Stimulated activated naive CD8-positive, alpha-beta T cell treated with anti-CD3 and anti-CD28 coated beads, Interleukin-15, amount 100 ng/mL, for 72 hours (primary cell): ENCODE data around the gene UFSP2.
A peak's percentile ranks its signal among the peaks of the same experiment; 100 is the strongest.
"Not testable (repeated sequence)": the region's sequence is repeated elsewhere in the genome, so short reads cannot be mapped to it uniquely, and the experiment has no call there.

Experiments
- ATAC-seq: fragments of 150-1000 bp; cut with Tn5 transposase; 2 replicates; pipeline ENCODE4 v1.10.0; 2021; ENCODE audit warnings: mild to moderate bottlenecking, moderate library complexity
- DNase-seq, 2 donors: peaks; one replicate each; pipeline ENCODE4 v3.0.0; 2021 to 2022
- H3K27ac Mint-ChIP-seq, 2 donors: one replicate each; pipeline ENCODE4 v1.8.0; 2022; ENCODE audit warnings: mild to moderate bottlenecking in 2 of 2, mixed read lengths in 2 of 2, moderate library complexity in 2 of 2
- H3K27me3 Mint-ChIP-seq: one replicate; pipeline ENCODE4 v1.8.0; 2022; ENCODE audit warnings: mixed read lengths
- H3K4me1 Mint-ChIP-seq: one replicate; pipeline ENCODE4 v1.8.0; 2022; ENCODE audit warnings: mild to moderate bottlenecking, mixed read lengths
- H3K4me3 Mint-ChIP-seq, 2 donors: one replicate each; pipeline ENCODE4 v1.8.0; 2022; ENCODE audit warnings: mild to moderate bottlenecking in 2 of 2, mixed read lengths in 2 of 2, moderate library complexity in 1 of 2
- H3K9me3 Mint-ChIP-seq, 2 donors: one replicate each; pipeline ENCODE4 v1.8.0; 2022; ENCODE audit warnings: mixed read lengths in 2 of 2

UFSP2 gene

GRCh38 chr4:185380320-185380719, 45.4 kb downstream of the UFSP2 start:
- peaks cover 17% of the 10 kb centered on the region for H3K27me3 Mint-ChIP-seq

DNA sequence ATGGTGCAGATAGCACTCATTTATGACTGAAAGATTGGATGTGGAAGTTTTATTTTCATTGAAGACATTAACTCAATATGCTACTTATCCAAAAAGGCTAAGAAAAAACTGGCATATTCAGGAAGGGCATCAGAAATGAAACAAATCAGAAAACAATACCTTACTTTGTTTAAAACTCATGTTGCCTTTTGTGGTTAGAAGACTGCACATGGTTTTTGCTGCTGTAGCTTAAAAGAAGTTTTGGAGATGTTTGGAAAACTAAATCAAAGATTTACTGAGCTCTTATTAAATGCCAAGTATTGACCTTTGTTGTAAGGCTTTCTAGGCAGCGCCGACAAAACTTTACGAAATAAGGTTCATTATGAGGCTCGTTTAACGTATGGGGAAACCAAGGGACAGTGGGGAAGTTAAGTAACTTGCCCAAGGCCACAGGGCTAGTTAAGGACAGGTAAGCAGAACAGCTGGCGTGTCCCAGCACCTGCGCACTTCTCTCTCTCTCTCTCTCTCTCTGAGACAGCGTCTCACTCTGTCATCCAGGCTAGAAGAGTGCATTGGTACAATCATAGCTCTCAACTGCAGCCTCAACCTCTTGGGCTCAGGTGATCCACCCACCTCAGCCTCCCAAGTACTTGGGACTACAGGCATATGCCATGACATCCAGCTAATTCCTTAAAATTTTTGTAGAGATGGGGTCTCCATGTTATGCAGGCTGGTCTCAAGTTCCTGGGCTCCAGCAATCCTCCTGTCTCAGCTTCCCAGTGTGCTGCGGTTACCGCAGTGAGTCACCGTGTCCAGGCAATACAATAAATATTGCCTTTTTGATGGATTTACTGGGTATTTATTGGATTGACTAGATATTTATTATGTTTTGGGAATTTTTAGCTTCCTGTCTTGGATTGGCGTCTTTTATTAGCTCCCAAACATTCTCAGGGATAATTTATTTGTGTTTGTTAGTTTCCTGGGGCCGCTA, 46.2 kb downstream of the UFSP2 start:
- H3K4me1 Mint-ChIP-seq: no peaks in the 10 kb centered on the region
- peaks cover 11% of the 10 kb centered on the region for H3K27me3 Mint-ChIP-seq
- H3K27ac Mint-ChIP-seq: peak overlapping the region in 1 of 2 donors; percentile 48
- H3K4me3 Mint-ChIP-seq: no peak overlapping the region
- peaks cover 16 to 18% of the 10 kb centered on the region in 2 donors for H3K9me3 Mint-ChIP-seq
- DNase-seq: no peak
- ATAC-seq: no peak

More at GRCh38 chr4:185380320-185380719, 45.4 kb downstream of the UFSP2 start:
- H3K4me3 Mint-ChIP-seq: no peak overlapping the region
- ATAC-seq: no peak
- peak overlapping the region in 1 of 2 donors; percentile 48 for H3K27ac Mint-ChIP-seq
- H3K9me3 Mint-ChIP-seq: peaks cover 16 to 18% of the 10 kb centered on the region in 2 donors
- peaks cover 6% of the 10 kb centered on the region for H3K4me1 Mint-ChIP-seq
- DNase-seq: no peak

- DNase-seq: no peak
- no peaks in the 10 kb centered on the region for H3K27me3 Mint-ChIP-seq
- no peak overlapping the region for H3K27ac Mint-ChIP-seq
- peaks cover 16 to 18% of the 10 kb centered on the region in 2 donors for H3K9me3 Mint-ChIP-seq
- no peaks in the 10 kb centered on the region for H3K4me1 Mint-ChIP-seq
- no peak overlapping the region for H3K4me3 Mint-ChIP-seq
- no peak for ATAC-seq
Measured at GRCh38 chr4:185378264-185378663, 47.5 kb downstream of the UFSP2 start.

DNA sequence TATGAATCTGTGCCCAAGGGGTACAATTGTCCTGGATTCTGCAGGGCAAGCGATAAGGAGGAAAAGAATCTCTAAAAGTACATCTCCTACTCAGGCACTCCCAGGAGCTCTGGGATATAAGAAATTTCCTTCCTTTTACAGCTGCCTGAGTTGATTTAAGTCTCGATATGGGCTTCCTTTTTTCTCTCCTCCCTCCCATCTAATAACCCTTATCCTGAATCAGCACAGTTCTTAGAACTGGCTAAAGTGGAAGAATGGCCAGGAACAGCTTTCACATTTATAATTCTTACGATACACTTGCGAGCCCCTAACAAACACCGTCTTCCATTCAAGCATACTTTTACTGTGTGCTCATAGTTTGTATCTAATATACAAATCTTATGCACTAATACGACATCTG, 51.2 kb downstream of the UFSP2 start:
- Mint-ChIP-seq H3K27ac (no peak overlapping the region), H3K9me3 (peaks cover 0 to 2% of the 10 kb centered on the region in 2 donors), H3K4me1 (no peaks in the 10 kb centered on the region), H3K4me3 (no peak overlapping the region), H3K27me3 (no peaks in the 10 kb centered on the region)
- no peak for ATAC-seq
- DNase-seq: no peak

GRCh38 chr4:185374027-185374426, 51.7 kb downstream of the UFSP2 start:
- H3K27ac Mint-ChIP-seq: no peak overlapping the region
- no peaks in the 10 kb centered on the region for H3K9me3 Mint-ChIP-seq
- no peak overlapping the region for H3K4me3 Mint-ChIP-seq
- H3K4me1 Mint-ChIP-seq: no peaks in the 10 kb centered on the region
- H3K27me3 Mint-ChIP-seq: no peaks in the 10 kb centered on the region
- DNase-seq (no peak), ATAC-seq (no peak)

- H3K27me3 Mint-ChIP-seq: no peaks in the 10 kb centered on the region
- no peak overlapping the region for H3K27ac Mint-ChIP-seq
- no peaks in the 10 kb centered on the region for H3K4me1 Mint-ChIP-seq
- DNase-seq (no peak), ATAC-seq (no peak)
- no peak overlapping the region for H3K4me3 Mint-ChIP-seq
- H3K9me3 Mint-ChIP-seq: no peaks in the 10 kb centered on the region
Measured at GRCh38 chr4:185371702-185372101, 54.1 kb downstream of the UFSP2 start.

GRCh38 chr4:185370268-185370949, 55.4 kb downstream of the UFSP2 start:
- no peaks in the 10 kb centered on the region for H3K27me3 Mint-ChIP-seq
- H3K27ac Mint-ChIP-seq: no peak overlapping the region
- no peaks in the 10 kb centered on the region for H3K9me3 Mint-ChIP-seq
- no peaks in the 10 kb centered on the region for H3K4me1 Mint-ChIP-seq
- ATAC-seq (no peak), DNase-seq (no peak)
- no peak overlapping the region for H3K4me3 Mint-ChIP-seq

- Mint-ChIP-seq H3K9me3 (no peaks in the 10 kb centered on the region), H3K4me1 (no peaks in the 10 kb centered on the region), H3K27ac (no peak overlapping the region), H3K4me3 (no peak overlapping the region), H3K27me3 (no peaks in the 10 kb centered on the region)
- ATAC-seq: no peak
- no peak for DNase-seq
Measured at GRCh38 chr4:185369731-185370130, 56.0 kb downstream of the UFSP2 start.

- DNase-seq: no peak
- H3K27me3 Mint-ChIP-seq: no peaks in the 10 kb centered on the region
- no peak for ATAC-seq
- no peak overlapping the region for H3K27ac Mint-ChIP-seq
- no peak overlapping the region for H3K4me3 Mint-ChIP-seq
- H3K4me1 Mint-ChIP-seq: no peaks in the 10 kb centered on the region
- no peaks in the 10 kb centered on the region for H3K9me3 Mint-ChIP-seq
Measured at GRCh38 chr4:185364886-185365285, 60.9 kb downstream of the UFSP2 start.

GRCh38 chr4:185363251-185363650, 62.5 kb downstream of the UFSP2 start:
- Mint-ChIP-seq H3K4me1 (no peaks in the 10 kb centered on the region), H3K9me3 (no peaks in the 10 kb centered on the region), H3K4me3 (no peak overlapping the region), H3K27me3 (no peaks in the 10 kb centered on the region), H3K27ac (no peak overlapping the region)
- DNase-seq (no peak), ATAC-seq (no peak)

DNA sequence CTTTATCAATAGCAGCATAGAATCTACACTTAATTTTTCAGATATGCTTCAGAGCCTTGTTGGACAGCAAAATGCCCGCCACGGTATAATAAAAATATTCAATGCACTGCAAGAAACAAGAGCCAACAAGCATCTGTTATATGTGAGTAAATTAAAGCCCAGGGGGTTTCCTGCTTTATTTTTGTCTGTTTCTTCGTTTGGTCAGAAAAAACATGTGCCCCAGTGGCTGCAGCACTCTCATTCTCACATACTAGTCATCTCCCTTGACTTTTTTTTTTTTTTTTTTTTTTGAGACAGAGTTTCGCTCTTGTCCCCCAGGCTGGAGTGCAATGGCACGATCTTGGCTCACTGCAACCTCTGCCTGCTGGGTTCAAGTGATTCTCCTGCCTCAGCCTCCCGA, 63.2 kb downstream of the UFSP2 start:
- not testable (repeated sequence) for H3K9me3 Mint-ChIP-seq, H3K27ac Mint-ChIP-seq, H3K4me3 Mint-ChIP-seq, H3K4me1 Mint-ChIP-seq, DNase-seq, ATAC-seq, H3K27me3 Mint-ChIP-seq

- DNase-seq: no peak
- H3K4me3 Mint-ChIP-seq: no peak overlapping the region
- no peak overlapping the region for H3K27ac Mint-ChIP-seq
- H3K9me3 Mint-ChIP-seq: no peaks in the 10 kb centered on the region
- H3K27me3 Mint-ChIP-seq: no peaks in the 10 kb centered on the region
- no peaks in the 10 kb centered on the region for H3K4me1 Mint-ChIP-seq
- no peak for ATAC-seq
Measured at GRCh38 chr4:185361872-185362271, 63.9 kb downstream of the UFSP2 start.

- ATAC-seq (no peak), DNase-seq (no peak)
- no peak overlapping the region for H3K4me3 Mint-ChIP-seq
- no peaks in the 10 kb centered on the region for H3K4me1 Mint-ChIP-seq
- H3K27me3 Mint-ChIP-seq: no peaks in the 10 kb centered on the region
- no peak overlapping the region for H3K27ac Mint-ChIP-seq
- H3K9me3 Mint-ChIP-seq: no peaks in the 10 kb centered on the region
Measured at GRCh38 chr4:185359767-185360446, 65.9 kb downstream of the UFSP2 start.

- ATAC-seq (no peak), DNase-seq (no peak)
- Mint-ChIP-seq H3K27ac (no peak overlapping the region), H3K27me3 (no peaks in the 10 kb centered on the region), H3K4me1 (no peaks in the 10 kb centered on the region), H3K9me3 (no peaks in the 10 kb centered on the region), H3K4me3 (no peak overlapping the region)
Measured at GRCh38 chr4:185358959-185359358, 66.8 kb downstream of the UFSP2 start.

- ATAC-seq (no peak), DNase-seq (no peak)
- Mint-ChIP-seq H3K9me3 (no peaks in the 10 kb centered on the region), H3K27ac (no peak overlapping the region), H3K4me3 (no peak overlapping the region), H3K27me3 (no peaks in the 10 kb centered on the region), H3K4me1 (no peaks in the 10 kb centered on the region)
Measured at GRCh38 chr4:185358514-185358913, 67.2 kb downstream of the UFSP2 start.
